ENCODE data around the gene BOK.
"Not testable (repeated sequence)": the region's sequence is repeated elsewhere in the genome, so short reads cannot be mapped to it uniquely, and the experiment has no call there.

Gene BOK

GRCh38 chr2:241558532-241559322 lies at the start of gene BOK:
Gene BOK, plus strand, starts transcription at chr2:241558745. Its CDS starts 739 bp downstream, at chr2:241559484.
- DNase-seq, result no peak
- Mint-ChIP-seq H3K27me3 (peaks cover 78% of the 10 kb centered on the region), H3K4me1 (peaks cover 21% of the 10 kb centered on the region), H3K4me3 (peak within 1 kb of the TSS; percentile 65), H3K9me3 (no peaks in the 10 kb centered on the region), H3K27ac (no peak within 1 kb of the TSS), H3K36me3 (peaks cover 3% of the 10 kb centered on the region)
- CTCF ChIA-PET, result no interaction called here

GRCh38 chr2:241509155-241509784 lies 49.3 kb upstream of the BOK start:
- peak overlapping the region; percentile 75 for H3K4me3 Mint-ChIP-seq
- DNase-seq, result no peak
- H3K9me3 Mint-ChIP-seq, result no peaks in the 10 kb centered on the region
- H3K27me3 Mint-ChIP-seq, result peaks cover 18% of the 10 kb centered on the region
- H3K36me3 Mint-ChIP-seq, result peaks cover 6% of the 10 kb centered on the region
- peak overlapping the region; percentile 70 for H3K27ac Mint-ChIP-seq
- peaks cover 26% of the 10 kb centered on the region for H3K4me1 Mint-ChIP-seq
- CTCF ChIA-PET, result no interaction called here

GRCh38 chr2:241511091-241511741 lies 47.3 kb upstream of the BOK start:
- no peak for DNase-seq
- Mint-ChIP-seq H3K27me3 (peaks cover 24% of the 10 kb centered on the region), H3K9me3 (no peaks in the 10 kb centered on the region), H3K4me1 (peaks cover 41% of the 10 kb centered on the region), H3K36me3 (peaks cover 3% of the 10 kb centered on the region), H3K4me3 (no peak overlapping the region), H3K27ac (no peak overlapping the region)
- CTCF ChIA-PET, result no interaction called here

- H3K27ac Mint-ChIP-seq, result no peak overlapping the region
- CTCF ChIA-PET, result no interaction called here
Observed at GRCh38 chr2:241514553-241514952, 44.0 kb upstream of the BOK start.

GRCh38 chr2:241514986-241515737 lies 43.4 kb upstream of the BOK start:
- CTCF ChIA-PET, result interaction anchor here (1.4 kb wide), 1 partner anchor 438 kb away, joined by 3 read pairs; no protein-coding TSS in a partner anchor
- DNase-seq, result no peak
- peaks cover 3% of the 10 kb centered on the region for H3K36me3 Mint-ChIP-seq
- peak overlapping the region; percentile 90 for H3K27ac Mint-ChIP-seq
- H3K4me1 Mint-ChIP-seq, result peaks cover 29% of the 10 kb centered on the region
- peaks cover 37% of the 10 kb centered on the region for H3K27me3 Mint-ChIP-seq
- peak overlapping the region; percentile 13 for H3K4me3 Mint-ChIP-seq
- peaks cover 8% of the 10 kb centered on the region for H3K9me3 Mint-ChIP-seq

More at GRCh38 chr2:241514553-241514952, 44.0 kb upstream of the BOK start:
- H3K9me3 Mint-ChIP-seq, result peaks cover 8% of the 10 kb centered on the region
- H3K27me3 Mint-ChIP-seq, result peaks cover 31% of the 10 kb centered on the region
- DNase-seq, result no peak
- H3K4me1 Mint-ChIP-seq, result peaks cover 32% of the 10 kb centered on the region
- peaks cover 3% of the 10 kb centered on the region for H3K36me3 Mint-ChIP-seq
- no peak overlapping the region for H3K4me3 Mint-ChIP-seq

GRCh38 chr2:241516520-241516965 lies 42.0 kb upstream of the BOK start:
- DNase-seq, result no peak
- Mint-ChIP-seq H3K27me3 (peaks cover 27% of the 10 kb centered on the region), H3K9me3 (peaks cover 8% of the 10 kb centered on the region), H3K36me3 (peaks cover 3% of the 10 kb centered on the region), H3K4me3 (no peak overlapping the region), H3K27ac (no peak overlapping the region), H3K4me1 (peaks cover 31% of the 10 kb centered on the region)
- CTCF ChIA-PET, result no interaction called here

- peaks cover 24% of the 10 kb centered on the region for H3K27me3 Mint-ChIP-seq
- H3K4me1 Mint-ChIP-seq, result peaks cover 31% of the 10 kb centered on the region
- H3K36me3 Mint-ChIP-seq, result peaks cover 3% of the 10 kb centered on the region
- CTCF ChIA-PET, result no interaction called here
- DNase-seq, result no peak
- peaks cover 8% of the 10 kb centered on the region for H3K9me3 Mint-ChIP-seq
- H3K27ac Mint-ChIP-seq, result no peak overlapping the region
- H3K4me3 Mint-ChIP-seq, result no peak overlapping the region
Observed at GRCh38 chr2:241517297-241517696, 41.2 kb upstream of the BOK start.

- Mint-ChIP-seq H3K4me3 (no peak overlapping the region), H3K36me3 (peaks cover 3% of the 10 kb centered on the region), H3K4me1 (peaks cover 30% of the 10 kb centered on the region), H3K9me3 (peaks cover 8% of the 10 kb centered on the region), H3K27ac (no peak overlapping the region), H3K27me3 (peaks cover 15% of the 10 kb centered on the region)
- no peak for DNase-seq
- CTCF ChIA-PET, result no interaction called here
Observed at GRCh38 chr2:241519669-241520068, 38.9 kb upstream of the BOK start.

- H3K9me3 Mint-ChIP-seq, result peaks cover 5% of the 10 kb centered on the region
- H3K4me1 Mint-ChIP-seq, result peaks cover 6% of the 10 kb centered on the region
- CTCF ChIA-PET, result interaction anchor here (0.9 kb wide), 1 partner anchor 129 kb away, joined by 4 read pairs; no protein-coding TSS in a partner anchor
- H3K36me3 Mint-ChIP-seq, result peaks cover 1% of the 10 kb centered on the region
- DNase-seq, result no peak
- peaks cover 13% of the 10 kb centered on the region for H3K27me3 Mint-ChIP-seq
- H3K27ac Mint-ChIP-seq, result no peak overlapping the region
- H3K4me3 Mint-ChIP-seq, result no peak overlapping the region
Observed at GRCh38 chr2:241522477-241522876, 36.1 kb upstream of the BOK start.

GRCh38 chr2:241525818-241526780 lies 32.4 kb upstream of the BOK start:
- CTCF ChIA-PET, H3K4me3 Mint-ChIP-seq, H3K4me1 Mint-ChIP-seq, H3K27me3 Mint-ChIP-seq, H3K36me3 Mint-ChIP-seq, H3K27ac Mint-ChIP-seq, H3K9me3 Mint-ChIP-seq, DNase-seq: not testable (repeated sequence)

GRCh38 chr2:241530571-241530970 lies 28.0 kb upstream of the BOK start:
- Mint-ChIP-seq H3K4me3 (no peak overlapping the region), H3K9me3 (peaks cover 4% of the 10 kb centered on the region), H3K27me3 (peaks cover 28% of the 10 kb centered on the region), H3K27ac (no peak overlapping the region), H3K36me3 (no peaks in the 10 kb centered on the region), H3K4me1 (no peaks in the 10 kb centered on the region)
- CTCF ChIA-PET, result no interaction called here
- DNase-seq, result no peak

- Mint-ChIP-seq H3K9me3 (peaks cover under 1% of the 10 kb centered on the region), H3K27ac (no peak overlapping the region), H3K4me1 (no peaks in the 10 kb centered on the region), H3K27me3 (peaks cover 35% of the 10 kb centered on the region), H3K4me3 (no peak overlapping the region), H3K36me3 (no peaks in the 10 kb centered on the region)
- DNase-seq, result no peak
- CTCF ChIA-PET, result no interaction called here
Observed at GRCh38 chr2:241531161-241531722, 27.3 kb upstream of the BOK start.

- H3K27ac Mint-ChIP-seq, result no peak overlapping the region
- no peaks in the 10 kb centered on the region for H3K4me1 Mint-ChIP-seq
- H3K36me3 Mint-ChIP-seq, result no peaks in the 10 kb centered on the region
- CTCF ChIA-PET, result interaction anchor here (0.8 kb wide), 1 partner anchor 454 kb away, joined by 3 read pairs; no protein-coding TSS in a partner anchor
- H3K27me3 Mint-ChIP-seq, result peaks cover 35% of the 10 kb centered on the region
- DNase-seq, result no peak
- no peaks in the 10 kb centered on the region for H3K9me3 Mint-ChIP-seq
- H3K4me3 Mint-ChIP-seq, result no peak overlapping the region
Observed at GRCh38 chr2:241532168-241532567, 26.4 kb upstream of the BOK start.

Measured in activated naive CD4-positive, alpha-beta T cell treated with anti-CD3 and anti-CD28 coated beads, Interleukin-2, amount 10 ng/mL, durations not matched to agents 7 days and 5 days (primary cell).